Measurements from ENCODE around the gene LRP11. TPM values are rescaled to one million over a fixed set of nuclear protein-coding genes. Genes with fewer than 3 reads are reported as not detected.

LRP11 gene
- total and polyA plus RNA-seq, 9 of the 15 experiments (the other 6 are each of a cell fraction or from before 2014, with no cell fraction given): 0.51 to 3.5 (median 2.4) TPM

DNA sequence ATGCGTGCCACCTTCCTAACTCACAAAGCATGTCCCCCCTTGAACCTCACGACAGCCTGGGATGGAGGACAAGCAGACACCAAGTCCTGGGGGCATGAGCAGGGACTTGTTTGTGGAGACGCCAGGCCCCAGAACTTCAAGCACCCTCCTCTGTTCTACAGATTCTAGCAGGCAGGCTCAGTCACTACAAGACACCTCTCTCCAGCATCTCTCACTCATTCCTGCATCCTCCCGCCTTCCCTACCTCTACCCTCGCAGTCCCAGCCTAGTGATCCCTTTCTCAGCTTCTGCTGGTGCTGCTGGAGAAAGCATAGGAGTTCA lies 3.7 kb downstream of the LRP11 start:
- intact Hi-C loops (cut with micrococcal nuclease) (loop anchor here (10.0 kb wide), 1 partner anchor 296 kb away; the partner anchor contains the start of gene GINM1), in situ Hi-C loops (cut with MboI) (no loop called here)
- ATAC-seq: no peak
- Histone ChIP-seq H3K4me1 (replicated peaks in 1 of 2; ENCODE audit: control insufficient read depth in 2 of 2, insufficient read depth in 2 of 2, low read length in 2 of 2) (peaks cover 13 to 21% of the 10 kb centered on the region in 2 experiments; a peak in 4 of 5 replicates), H3K27me3 (ENCODE audit: control insufficient read depth in 2 of 2, insufficient read depth in 2 of 2, low read length in 2 of 2) (peaks cover 3 to 13% of the 10 kb centered on the region in 2 experiments; a peak in 3 of 5 replicates), H3K4me3 (no peak overlapping the region), H3K9me3 (replicated peaks; ENCODE audit: control insufficient read depth, insufficient read depth, low read depth, low read length) (no peaks in the 10 kb centered on the region), H3K9me1 (ENCODE audit: control insufficient read depth, insufficient read depth, low read length) (no peaks in the 10 kb centered on the region), H3K27ac (ENCODE audit: extremely low read depth, low read depth, low read length) (no peak overlapping the region), H3K9ac (ENCODE audit: insufficient read depth in 1 of 2, low read depth in 2 of 2, low read length in 2 of 2) (peak overlapping the region in 1 of 2 experiments; percentile 17; a peak in 1 of 4 replicates), H3K4me2 (ENCODE audit: insufficient read depth, low read length) (no peak overlapping the region), H3K36me3 (ENCODE audit: control insufficient read depth, insufficient read depth, low read length) (no peaks in the 10 kb centered on the region), H3K79me2 (ENCODE audit: control insufficient read depth, insufficient read depth, low read length) (no peaks in the 10 kb centered on the region), H4K20me1 (replicated peaks; ENCODE audit: control insufficient read depth, insufficient read depth, low read length) (0 out of 2 replicates have a peak, but pooled peaks cover 3% of the 10 kb centered on the region), H2AFZ (ENCODE audit: low read depth, low read length) (no peak overlapping the region)
- POLR2A ChIA-PET: interaction anchor here (1.4 kb wide), 1 partner anchor 10 kb away, joined by 3 read pairs; no protein-coding TSS in a partner anchor
- FAIRE-seq: no peak
- no peak for TF ChIP-seq HCFC1 (IDR thresholded peaks at IDR 0.05; ENCODE audit: low read depth, low read length)
- no peak for TF ChIP-seq CBFA2T2 (conservative IDR thresholded peaks at IDR 0.05)
- no peak for TF ChIP-seq CBX1 (IDR thresholded peaks at IDR 0.05; ENCODE audit: low read depth)
- TF ChIP-seq POLR3G (IDR thresholded peaks at IDR 0.05; ENCODE audit: extremely low read depth, insufficient read length, insufficient replicate concordance): no peak
- no peak for TF ChIP-seq DNMT1 (IDR thresholded peaks at IDR 0.05)
- TF ChIP-seq KLF6 (CRISPR knock-in tag; IDR thresholded peaks at IDR 0.05; ENCODE audit: borderline replicate concordance): no peak
- TF ChIP-seq ZNF384 (IDR thresholded peaks at IDR 0.05; ENCODE audit: low read depth, low read length): no peak
- TF ChIP-seq ADNP (tag; IDR thresholded peaks at IDR 0.05): no peak
- TF ChIP-seq, protein P1, sequence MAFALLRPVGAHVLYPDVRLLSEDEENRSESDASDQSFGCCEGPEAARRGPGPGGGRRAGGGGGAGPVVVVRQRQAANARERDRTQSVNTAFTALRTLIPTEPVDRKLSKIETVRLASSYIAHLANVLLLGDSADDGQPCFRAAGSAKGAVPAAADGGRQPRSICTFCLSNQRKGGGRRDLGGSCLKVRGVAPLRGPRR (CRISPR knock-in tag; IDR thresholded peaks at IDR 0.05): no peak
- TF ChIP-seq RHOXF2B (CRISPR knock-in tag; conservative IDR thresholded peaks at IDR 0.05): no peak
- TF ChIP-seq FOXP1 (CRISPR knock-in tag; IDR thresholded peaks at IDR 0.05): no peak
- DNase-seq (ENCODE audit: extremely low read depth in 1 of 4, low spot score in 3 of 4): no peak
- 30% methylated on average over 5 of the region's 5 CpGs for WGBS (ENCODE audit: insufficient coverage, low coverage, missing lambda C conversion rate)
- CTCF ChIA-PET (ENCODE audit: low intra/inter-chr PET ratio): no interaction called here
- no TSS peak for BruUV-seq (replicated peaks)
